ENCODE measurements around the gene PRTN3. TPM values are rescaled to one million over a fixed set of nuclear protein-coding genes. Genes with fewer than 3 reads are reported as not detected.
A peak's percentile ranks its signal among the peaks of the same experiment; 100 is the strongest.
"Not testable (repeated sequence)": the region's sequence is repeated elsewhere in the genome, so short reads cannot be mapped to it uniquely, and the experiment has no call there.

PRTN3 gene
- total RNA-seq, 1 donor from 2014 or later: not detected

DNA sequence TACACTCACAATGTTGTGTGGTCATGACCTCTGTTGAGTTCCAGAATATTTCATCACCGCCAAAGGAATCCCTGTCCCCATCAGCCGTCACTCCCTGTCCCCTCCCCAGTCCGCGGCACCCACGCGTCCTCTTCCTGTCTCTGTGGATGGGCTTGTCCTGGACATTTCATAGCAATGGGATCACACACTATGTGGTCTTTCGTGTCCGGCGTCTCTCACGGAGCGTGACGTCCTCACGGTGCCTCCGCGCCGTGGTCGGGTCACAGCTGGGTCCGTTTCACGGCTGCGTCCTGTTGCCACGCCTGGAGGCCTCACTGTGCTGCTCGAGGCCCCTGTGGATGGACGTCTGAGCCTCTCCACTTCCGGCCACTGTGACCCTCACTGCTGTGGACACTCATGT is 6.6 kb upstream of the PRTN3 start:
- no peak overlapping the region for H3K27ac ChIP-seq
- H3K4me1 ChIP-seq: no peaks in the 10 kb centered on the region
- H3K9me3 ChIP-seq (ENCODE audit: low read depth): no peaks in the 10 kb centered on the region
- no peak for DNase-seq (ENCODE audit: low spot score)
- no peaks in the 10 kb centered on the region for H3K36me3 Mint-ChIP-seq
- no peak overlapping the region for H3K4me3 Mint-ChIP-seq
- H3K9me3 Mint-ChIP-seq: no peaks in the 10 kb centered on the region
- no peak overlapping the region for H3K9ac ChIP-seq
- no peaks in the 10 kb centered on the region for H3K79me2 ChIP-seq (ENCODE audit: low read depth)
- H2AFZ ChIP-seq (replicated peaks): no peak overlapping the region
- H3F3A ChIP-seq (ENCODE audit: low read depth): no peaks in the 10 kb centered on the region
- no peak overlapping the region for H3K4me2 ChIP-seq
- peaks cover 7% of the 10 kb centered on the region for H3K27me3 Mint-ChIP-seq (ENCODE audit: insufficient read depth, low read depth)
- H4K20me1 ChIP-seq (ENCODE audit: low read depth): no peaks in the 10 kb centered on the region
- TF ChIP-seq CTCF (IDR thresholded peaks at IDR 0.05) (no peak), EZH2phosphoT487 (IDR thresholded peaks at IDR 0.05) (no peak), EZH2 (IDR thresholded peaks at IDR 0.05) (no peak)
- H3K27me3 ChIP-seq: no peaks in the 10 kb centered on the region
- peaks cover 10% of the 10 kb centered on the region for H3K4me1 Mint-ChIP-seq
- H3K36me3 ChIP-seq: no peaks in the 10 kb centered on the region
- peak overlapping the region; percentile 69 for H3K27ac Mint-ChIP-seq
- no peak overlapping the region for H3K4me3 ChIP-seq

- H3K9me3 Mint-ChIP-seq: no peaks in the 10 kb centered on the region
- no peak overlapping the region for H3K27ac ChIP-seq
Measured at GRCh38 chr19:835210-835810, 5.5 kb upstream of the PRTN3 start.

DNA sequence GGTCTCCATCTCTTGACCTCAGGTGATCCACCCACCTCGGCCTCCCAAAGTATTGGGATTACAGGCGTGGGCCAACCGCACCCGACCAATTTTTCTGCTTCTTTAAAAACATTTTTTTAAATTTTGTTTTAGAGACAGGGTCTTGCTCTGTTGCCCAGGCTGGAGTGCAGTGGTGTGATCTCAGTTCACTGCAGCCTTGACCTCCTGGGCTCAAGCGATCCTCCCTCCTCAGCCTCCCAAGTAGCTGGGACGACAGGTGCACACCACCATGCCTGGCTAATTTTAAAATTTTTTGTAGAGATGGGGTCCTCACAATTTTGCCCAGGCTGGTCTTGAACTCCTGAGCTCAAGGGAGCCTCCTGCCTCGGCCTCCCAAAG is 2.0 kb downstream of the PRTN3 start:
- H3K9me3 ChIP-seq (ENCODE audit: low read depth); H4K20me1 ChIP-seq (ENCODE audit: low read depth); H3K4me1 ChIP-seq; H3K27ac Mint-ChIP-seq; H3K27ac ChIP-seq; H3K79me2 ChIP-seq (ENCODE audit: low read depth); H3K36me3 ChIP-seq; H3K4me2 ChIP-seq; H3K9ac ChIP-seq; H3K36me3 Mint-ChIP-seq; H3K4me3 ChIP-seq; H2AFZ ChIP-seq (replicated peaks); DNase-seq (ENCODE audit: low spot score); H3K9me3 Mint-ChIP-seq: not testable (repeated sequence)
- Histone ChIP-seq H3K27me3 (peaks cover 46% of the 10 kb centered on the region), H3F3A (ENCODE audit: low read depth) (peaks cover 18% of the 10 kb centered on the region)
- Mint-ChIP-seq H3K4me3 (peak overlapping the region; percentile 77), H3K27me3 (ENCODE audit: insufficient read depth, low read depth) (peaks cover 32% of the 10 kb centered on the region), H3K4me1 (peaks cover 17% of the 10 kb centered on the region)

More at GRCh38 chr19:835210-835810, 5.5 kb upstream of the PRTN3 start:
- Mint-ChIP-seq H3K27me3 (ENCODE audit: insufficient read depth, low read depth) (peaks cover 7% of the 10 kb centered on the region), H3K27ac (peak overlapping the region; percentile 74), H3K4me1 (peaks cover 10% of the 10 kb centered on the region), H3K4me3 (peak overlapping the region; percentile 69), H3K36me3 (no peaks in the 10 kb centered on the region)
- Histone ChIP-seq H3K79me2 (ENCODE audit: low read depth) (no peaks in the 10 kb centered on the region), H3K36me3 (no peaks in the 10 kb centered on the region), H3K9ac (no peak overlapping the region), H3K4me3 (no peak overlapping the region), H3K4me1 (no peaks in the 10 kb centered on the region), H3F3A (ENCODE audit: low read depth) (no peaks in the 10 kb centered on the region), H3K4me2 (no peak overlapping the region), H2AFZ (replicated peaks) (no peak overlapping the region), H3K9me3 (ENCODE audit: low read depth) (no peaks in the 10 kb centered on the region), H3K27me3 (no peaks in the 10 kb centered on the region), H4K20me1 (ENCODE audit: low read depth) (no peaks in the 10 kb centered on the region)
- TF ChIP-seq EZH2 (IDR thresholded peaks at IDR 0.05): no peak
- no peak for TF ChIP-seq EZH2phosphoT487 (IDR thresholded peaks at IDR 0.05)
- no peak for TF ChIP-seq CTCF (IDR thresholded peaks at IDR 0.05)
- DNase-seq (ENCODE audit: low spot score): no peak

- peak; percentile 79 for DNase-seq (ENCODE audit: low spot score)
- peaks cover 17% of the 10 kb centered on the region for H3K4me1 Mint-ChIP-seq
- H3K36me3 Mint-ChIP-seq: no peaks in the 10 kb centered on the region
- H3K27me3 Mint-ChIP-seq (ENCODE audit: insufficient read depth, low read depth): peaks cover 32% of the 10 kb centered on the region
- Histone ChIP-seq H3K79me2 (ENCODE audit: low read depth) (no peaks in the 10 kb centered on the region), H3F3A (ENCODE audit: low read depth) (peaks cover 18% of the 10 kb centered on the region), H2AFZ (replicated peaks) (no peak overlapping the region), H3K36me3 (no peaks in the 10 kb centered on the region), H3K9me3 (ENCODE audit: low read depth) (no peaks in the 10 kb centered on the region), H3K27ac (no peak overlapping the region), H3K4me1 (peaks cover 3% of the 10 kb centered on the region), H3K9ac (no peak overlapping the region), H4K20me1 (ENCODE audit: low read depth) (no peaks in the 10 kb centered on the region), H3K4me3 (peak overlapping the region; percentile 41), H3K27me3 (peaks cover 46% of the 10 kb centered on the region), H3K4me2 (peak overlapping the region; percentile 83)
- TF ChIP-seq EZH2phosphoT487 (IDR thresholded peaks at IDR 0.05) (no peak), CTCF (IDR thresholded peaks at IDR 0.05) (peak; percentile 15), EZH2 (IDR thresholded peaks at IDR 0.05) (peak; percentile 65)
- H3K4me3 Mint-ChIP-seq: peak overlapping the region; percentile 77
- H3K9me3 Mint-ChIP-seq: peaks cover 3% of the 10 kb centered on the region
- H3K27ac Mint-ChIP-seq: no peak overlapping the region
Measured at GRCh38 chr19:843180-843835, 2.5 kb downstream of the PRTN3 start.

All from neural progenitor cell (in vitro differentiated cells).